Measurements from ENCODE around the gene TBC1D3B.
"Not testable (repeated sequence)": the region's sequence is repeated elsewhere in the genome, so short reads cannot be mapped to it uniquely, and the experiment has no call there.

Gene TBC1D3B

DNA sequence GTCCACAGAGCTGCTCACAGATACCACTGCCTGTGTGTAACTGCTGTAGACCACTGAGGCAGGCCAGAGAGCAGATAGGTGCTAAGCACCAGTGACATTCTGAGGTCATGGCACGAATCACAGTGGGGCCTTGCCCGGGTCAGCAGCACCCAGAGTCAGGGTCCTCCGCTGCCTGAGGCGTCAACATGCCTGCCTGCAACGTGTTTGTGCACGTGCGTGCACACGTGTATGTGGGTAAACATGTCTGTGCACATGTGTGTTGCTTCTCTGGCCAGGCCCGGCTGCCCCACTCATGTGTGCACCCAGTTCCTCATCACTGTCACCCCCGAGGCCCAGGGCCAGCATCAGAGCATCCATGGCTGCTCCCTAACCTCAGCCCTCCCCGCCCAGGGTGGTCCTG is at the start of gene TBC1D3B:
Gene TBC1D3B (minus strand): TSS at position 101 of the 400 bp plus-strand sequence. CDS start 1,586 bp downstream, outside the sequence.
- DNase-seq, result not testable (repeated sequence)

DNA sequence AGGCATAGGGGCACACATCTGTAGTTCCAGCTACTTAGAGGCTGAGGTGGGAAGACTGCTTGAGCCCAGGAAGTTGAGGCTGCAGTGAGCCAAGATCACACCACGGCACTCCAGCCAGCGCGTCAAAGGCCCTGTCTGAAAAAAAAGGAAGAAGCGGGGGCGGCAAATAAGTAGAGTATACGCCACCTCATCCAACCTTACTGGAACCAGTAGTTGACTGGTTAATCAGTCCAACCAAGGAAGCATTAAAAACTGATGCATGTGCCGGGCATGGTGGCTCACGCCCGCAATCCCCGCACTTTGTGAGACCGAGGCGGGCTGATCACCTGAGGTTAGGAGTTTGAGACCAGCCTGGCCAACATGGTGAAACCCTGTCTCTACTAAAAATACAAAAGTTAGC is 46.5 kb upstream of the TBC1D3B start:
- not testable (repeated sequence) for DNase-seq

DNA sequence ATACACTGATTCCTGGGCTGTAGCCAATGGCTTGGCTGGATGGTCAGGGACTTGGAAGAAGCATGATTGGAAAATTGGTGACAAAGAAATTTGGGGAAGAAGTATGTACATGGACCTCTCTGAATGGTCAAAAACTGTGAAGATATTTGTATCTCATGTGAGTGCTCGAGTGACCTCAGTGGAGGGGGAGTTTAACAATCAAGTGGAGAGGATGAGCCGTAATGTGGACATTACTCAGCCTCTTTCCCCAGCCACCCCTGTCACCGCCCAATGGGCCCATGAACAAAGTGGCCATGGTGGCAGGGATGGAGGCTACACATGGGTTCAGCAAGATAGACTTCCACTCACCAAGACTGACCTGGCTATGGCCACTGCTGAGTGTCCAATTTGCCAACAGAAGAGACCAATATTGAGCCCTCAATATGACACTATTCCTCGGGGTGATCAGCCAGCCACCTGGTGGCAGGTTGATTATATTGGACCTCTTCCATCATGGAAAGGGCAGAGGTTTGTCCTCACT is 45.2 kb upstream of the TBC1D3B start:
- DNase-seq, result not testable (repeated sequence)

DNA sequence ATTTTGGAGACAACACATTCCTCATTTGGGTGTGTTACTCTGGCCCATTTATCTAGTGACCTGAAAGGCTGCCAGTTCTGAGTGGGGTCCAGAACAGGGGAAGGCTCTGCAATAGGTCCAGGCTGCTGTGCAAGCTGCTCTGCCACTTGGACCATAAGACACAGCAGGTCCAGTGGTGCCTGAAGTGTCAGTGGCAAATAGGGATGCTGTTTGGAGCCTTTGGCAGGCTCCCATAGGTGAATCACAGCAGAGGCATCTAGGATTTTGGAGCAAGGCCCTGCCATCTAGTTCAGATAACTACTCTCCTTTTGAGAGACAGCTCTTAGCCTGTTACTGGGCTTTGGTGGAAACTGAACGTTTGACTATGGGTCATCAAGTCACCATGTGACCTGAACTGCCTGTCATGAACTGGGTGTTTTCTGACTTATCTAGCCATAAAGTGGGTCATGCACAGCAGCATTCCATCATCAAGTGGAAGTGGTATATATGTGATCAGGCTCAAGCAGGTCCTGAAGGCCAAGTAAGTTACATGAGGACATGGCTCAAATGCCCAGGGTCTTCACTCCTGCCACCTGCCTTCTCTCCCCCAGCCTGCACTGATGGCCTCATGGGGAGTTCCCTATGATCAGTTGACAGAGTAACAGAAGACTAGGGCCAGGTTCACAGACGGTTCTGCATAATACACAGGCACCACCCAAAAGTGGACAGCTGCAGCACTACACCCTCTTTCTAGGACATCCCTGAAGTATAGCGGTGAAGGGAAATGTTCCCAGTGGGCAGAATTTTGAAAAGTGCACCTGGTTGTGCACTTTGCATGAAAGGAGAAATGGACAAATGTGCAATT is 44.5 kb upstream of the TBC1D3B start:
- DNase-seq, result not testable (repeated sequence)

DNA sequence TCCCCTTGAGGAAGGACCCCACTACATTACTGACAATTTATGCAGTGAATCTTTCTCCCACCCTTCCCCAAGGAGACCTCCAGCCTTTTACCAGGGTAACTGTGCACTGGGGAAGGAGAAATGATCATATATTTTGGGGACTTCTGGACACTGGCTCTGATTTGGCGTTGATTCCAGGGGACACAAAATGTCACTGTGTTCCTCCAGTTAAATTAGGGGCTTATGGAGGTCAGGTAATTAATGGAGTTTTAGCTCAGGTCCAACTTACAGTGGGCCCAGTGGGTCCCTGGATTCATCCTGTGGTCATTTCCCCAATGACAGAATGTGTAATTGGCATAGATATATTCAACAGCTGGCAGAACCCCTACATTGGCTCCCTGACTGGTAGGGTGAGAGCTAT is 43.1 kb upstream of the TBC1D3B start:
- DNase-seq, result not testable (repeated sequence)

DNA sequence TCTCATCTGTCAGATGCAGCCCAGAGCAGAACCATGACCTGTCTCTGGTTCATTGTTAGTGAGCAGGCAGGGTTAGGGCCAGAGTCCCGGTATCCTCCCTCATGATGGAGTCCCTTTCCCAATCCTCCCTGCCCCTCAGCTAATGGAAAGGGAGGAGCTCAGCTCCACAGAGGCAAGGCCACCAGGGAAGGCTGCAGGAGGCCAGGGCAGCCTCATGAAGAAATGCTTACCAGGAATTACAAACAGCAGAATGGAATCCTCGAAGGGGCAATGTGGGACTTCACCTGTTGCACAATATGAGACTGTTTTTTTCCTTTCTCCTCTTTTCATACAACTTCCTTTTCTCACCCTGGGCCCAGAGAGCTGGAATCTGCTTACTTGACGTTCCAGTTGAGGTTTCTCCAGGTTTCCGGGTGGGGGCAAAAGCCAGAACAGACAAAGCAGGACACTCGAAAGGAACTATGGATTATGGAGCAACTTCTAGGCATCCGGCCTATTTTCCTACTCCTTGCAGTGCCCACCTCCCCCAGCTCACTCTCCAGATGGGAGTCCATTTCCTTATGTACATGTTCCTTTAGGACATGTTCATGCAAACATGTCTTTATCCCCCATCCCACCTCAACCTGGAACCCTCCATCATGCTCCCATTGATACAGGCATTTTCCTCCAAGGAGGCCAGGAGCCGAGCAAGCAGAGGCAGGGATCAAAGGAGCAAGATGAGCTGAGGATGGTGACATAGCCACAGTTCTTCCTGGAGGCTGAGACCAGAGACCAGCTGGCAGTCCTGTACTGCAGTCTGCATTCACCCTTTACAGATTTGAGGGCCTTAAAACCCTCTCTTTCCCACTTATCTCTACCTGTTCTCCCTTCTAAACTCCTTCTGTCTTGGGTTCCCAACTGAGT is 39.2 kb upstream of the TBC1D3B start:
- DNase-seq, result not testable (repeated sequence)

DNA sequence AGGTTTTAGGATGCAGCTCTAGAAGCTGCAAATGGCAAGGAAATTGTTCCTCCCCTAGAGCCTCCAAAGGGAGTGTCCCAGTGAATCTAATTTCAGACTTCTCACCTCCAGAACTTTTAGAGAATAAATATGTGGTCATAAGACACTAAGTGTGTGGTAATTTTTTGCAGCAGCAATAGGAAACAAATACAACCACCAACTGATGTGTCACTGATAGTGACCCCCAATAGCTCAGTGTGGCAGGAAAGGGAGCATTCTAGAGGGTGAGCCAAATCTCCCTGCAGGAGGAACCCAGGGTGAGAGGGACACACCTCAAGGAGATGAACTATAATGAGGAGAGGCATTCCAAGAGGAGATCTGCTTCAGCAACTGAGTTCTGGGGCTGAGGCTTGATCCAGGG is 38.5 kb upstream of the TBC1D3B start:
- DNase-seq, result no peak

DNA sequence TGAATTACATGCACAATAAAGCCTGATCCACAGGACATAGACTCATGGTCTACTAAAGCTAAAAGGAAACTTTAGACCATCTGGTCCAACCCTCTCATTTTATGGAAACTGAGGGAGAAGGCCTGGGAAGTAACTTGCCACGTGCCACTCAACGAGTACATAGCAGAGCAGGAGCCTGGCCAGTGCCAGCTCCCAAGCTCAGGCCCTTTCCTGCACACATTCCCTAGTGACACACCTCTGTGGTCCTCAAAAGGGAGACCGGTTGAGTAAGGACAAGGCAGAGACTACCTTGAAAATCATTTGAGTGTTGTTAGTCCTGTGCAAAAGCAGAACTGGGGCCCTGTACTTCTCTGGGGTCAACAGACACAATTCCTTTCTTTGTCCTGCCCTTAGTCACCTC is 37.3 kb upstream of the TBC1D3B start:
- DNase-seq, result no peak

DNA sequence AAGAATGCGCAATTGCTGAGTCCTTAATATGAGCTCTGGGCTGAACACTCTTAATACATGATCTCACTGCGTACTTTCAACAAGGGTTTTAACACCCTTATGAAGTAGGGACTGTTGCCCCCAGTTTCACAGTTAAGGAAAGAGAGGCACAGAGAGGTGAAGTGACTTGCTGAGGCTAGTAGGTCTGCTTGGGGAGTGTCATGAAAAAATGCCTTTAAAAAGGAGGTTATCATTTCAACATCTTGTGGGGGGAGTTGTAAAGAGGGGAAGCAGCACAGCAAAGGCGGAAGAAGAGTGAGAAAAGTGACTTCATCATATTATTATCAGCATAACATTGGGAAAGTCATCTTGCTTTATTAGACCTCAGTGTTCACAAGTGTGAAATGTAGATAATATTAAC is 36.5 kb upstream of the TBC1D3B start:
- no peak for DNase-seq

DNA sequence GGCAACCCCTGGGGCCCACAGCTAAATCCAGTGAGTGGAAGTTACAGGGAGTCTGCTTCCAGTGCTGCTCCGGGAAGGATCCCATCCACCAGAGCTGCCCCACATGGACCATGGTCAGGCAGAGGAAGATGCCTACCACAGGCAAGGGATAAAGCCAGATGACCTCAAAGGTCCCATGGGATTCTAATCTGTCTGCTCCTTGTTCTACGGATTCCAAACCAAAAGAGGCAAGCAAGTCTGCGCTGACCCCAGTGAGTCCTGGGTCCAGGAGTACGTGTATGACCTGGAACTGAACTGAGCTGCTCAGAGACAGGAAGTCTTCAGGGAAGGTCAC is 35.8 kb upstream of the TBC1D3B start:
- DNase-seq, result no peak

DNA sequence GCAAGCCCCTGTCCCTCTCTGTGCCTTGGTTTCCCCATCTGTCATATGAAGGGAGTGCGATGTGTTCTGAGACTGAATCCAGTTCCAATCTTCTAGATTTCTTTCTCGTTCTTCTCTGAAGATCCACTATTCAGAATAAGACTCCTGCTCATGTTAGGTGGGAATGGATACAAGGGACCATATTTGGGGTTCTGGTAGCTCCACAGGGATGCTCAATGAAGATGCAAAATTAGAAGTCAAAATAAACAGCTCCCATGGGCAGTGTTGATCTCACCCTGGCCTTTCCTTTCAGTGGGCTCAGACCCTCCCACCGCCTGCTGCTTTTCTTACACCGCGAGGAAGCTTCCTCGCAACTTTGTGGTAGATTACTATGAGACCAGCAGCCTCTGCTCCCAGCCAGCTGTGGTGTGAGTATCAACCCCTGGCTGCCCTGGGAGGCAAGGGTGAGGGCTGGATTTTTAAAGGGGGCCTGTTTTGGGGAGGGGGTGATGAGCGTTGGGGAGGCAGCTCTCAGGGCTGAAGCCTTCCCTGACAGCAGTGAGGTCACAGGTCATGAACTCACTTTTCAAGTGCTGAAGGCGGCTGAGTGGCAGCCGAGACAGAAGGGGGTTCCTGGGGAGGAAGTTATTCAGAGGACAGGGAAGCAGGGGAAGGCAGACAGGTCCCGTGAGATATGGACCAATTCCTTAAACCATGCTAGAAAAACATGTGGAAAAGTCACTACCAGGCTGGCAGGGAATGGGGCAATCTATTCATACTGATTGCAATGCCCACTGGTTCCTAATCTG is 35.2 kb upstream of the TBC1D3B start:
- DNase-seq, result not testable (repeated sequence)

DNA sequence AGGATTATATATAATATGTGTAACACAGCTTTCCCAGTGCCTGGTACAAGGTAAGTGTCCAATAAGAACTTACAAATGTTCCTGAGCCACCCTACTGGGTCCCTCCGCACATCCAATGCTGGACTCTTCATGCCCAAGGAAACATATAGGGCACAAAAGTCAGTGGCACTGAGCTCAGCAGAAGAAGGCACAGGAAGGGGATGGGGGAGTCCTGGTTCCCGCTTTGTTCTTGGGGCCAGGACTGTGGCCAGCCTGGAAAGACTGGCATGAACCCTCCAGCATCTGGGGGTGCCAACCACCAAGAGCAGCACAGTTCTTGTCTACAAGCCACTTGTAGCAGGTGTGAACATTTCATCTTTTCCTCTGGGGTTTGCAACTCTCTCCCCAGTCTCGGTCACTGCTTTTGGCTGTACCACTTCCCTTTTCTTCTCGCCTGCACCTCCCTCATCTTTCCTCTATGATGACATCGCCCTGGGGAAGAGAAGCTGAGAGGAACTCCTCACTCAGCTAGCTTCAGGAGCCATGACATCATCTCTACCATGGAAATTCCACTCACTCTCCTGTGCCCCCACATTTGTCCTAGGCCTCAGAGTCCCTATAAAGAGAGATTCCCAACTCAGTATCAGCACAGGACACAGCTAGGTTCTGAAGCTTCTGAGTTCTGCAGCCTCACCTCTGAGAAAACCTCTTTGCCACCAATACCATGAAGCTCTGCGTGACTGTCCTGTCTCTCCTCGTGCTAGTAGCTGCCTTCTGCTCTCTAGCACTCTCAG is 34.2 kb upstream of the TBC1D3B start, which contains the start of gene CCL4L2:
Gene CCL4L2 (plus strand): TSS at position 625 of the 773 bp plus-strand sequence.
- DNase-seq, result peak; percentile 31

DNA sequence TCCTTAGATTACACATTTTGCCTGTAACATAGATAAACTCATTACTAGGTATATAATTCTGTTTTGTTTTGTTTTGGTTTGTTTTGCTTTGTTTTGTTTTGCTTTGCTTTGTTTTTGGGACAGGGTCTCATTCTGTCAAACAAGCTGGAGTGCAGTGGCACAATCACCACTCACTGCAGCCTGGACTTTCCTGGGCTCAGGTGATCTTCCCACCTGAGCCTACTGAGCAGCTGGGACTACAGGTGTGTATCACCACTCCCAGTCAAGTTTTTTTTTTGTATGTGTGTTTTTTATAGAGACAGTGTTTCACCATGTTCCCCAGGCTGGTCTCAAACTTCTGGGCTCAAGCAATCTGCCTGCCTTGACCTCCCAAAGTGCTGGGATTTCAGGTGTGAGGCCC is 33.1 kb upstream of the TBC1D3B start:
- no peak for DNase-seq

DNA sequence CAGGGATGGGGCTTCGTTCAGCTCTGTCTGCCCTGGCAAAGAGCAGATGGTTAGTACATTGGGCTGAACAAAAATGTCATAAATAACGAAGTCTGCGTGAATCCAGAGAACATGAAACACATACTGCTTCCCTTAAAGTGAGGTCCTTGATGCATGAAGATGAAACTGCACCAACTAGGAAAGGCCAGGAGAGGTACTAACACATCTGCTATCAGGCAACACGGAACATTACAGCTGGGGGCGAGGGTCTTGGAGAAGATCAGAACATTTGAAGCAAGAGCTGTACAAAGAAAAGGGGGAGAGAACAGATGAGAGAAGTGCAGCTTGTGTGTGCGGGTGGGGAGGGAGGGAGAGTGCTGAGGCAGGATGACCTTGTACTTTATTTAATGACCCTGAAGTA is 30.9 kb upstream of the TBC1D3B start:
- not testable (repeated sequence) for DNase-seq

DNA sequence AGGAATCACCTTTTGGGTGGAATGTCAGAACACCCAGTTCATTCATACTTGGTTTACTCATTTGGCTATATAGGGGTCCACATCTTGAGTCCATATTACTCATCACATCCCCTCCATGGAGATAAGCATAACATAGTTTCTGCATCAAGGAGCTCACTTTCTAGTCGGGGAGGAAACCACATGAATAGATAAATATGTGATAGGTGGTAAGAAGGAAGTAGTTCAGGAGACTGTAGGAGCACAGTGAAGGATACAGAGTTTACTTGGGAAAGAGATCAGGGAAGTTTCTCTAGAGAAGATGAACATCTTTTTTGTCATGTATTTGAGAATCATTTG is 30.0 kb upstream of the TBC1D3B start:
- DNase-seq, result not testable (repeated sequence)

DNA sequence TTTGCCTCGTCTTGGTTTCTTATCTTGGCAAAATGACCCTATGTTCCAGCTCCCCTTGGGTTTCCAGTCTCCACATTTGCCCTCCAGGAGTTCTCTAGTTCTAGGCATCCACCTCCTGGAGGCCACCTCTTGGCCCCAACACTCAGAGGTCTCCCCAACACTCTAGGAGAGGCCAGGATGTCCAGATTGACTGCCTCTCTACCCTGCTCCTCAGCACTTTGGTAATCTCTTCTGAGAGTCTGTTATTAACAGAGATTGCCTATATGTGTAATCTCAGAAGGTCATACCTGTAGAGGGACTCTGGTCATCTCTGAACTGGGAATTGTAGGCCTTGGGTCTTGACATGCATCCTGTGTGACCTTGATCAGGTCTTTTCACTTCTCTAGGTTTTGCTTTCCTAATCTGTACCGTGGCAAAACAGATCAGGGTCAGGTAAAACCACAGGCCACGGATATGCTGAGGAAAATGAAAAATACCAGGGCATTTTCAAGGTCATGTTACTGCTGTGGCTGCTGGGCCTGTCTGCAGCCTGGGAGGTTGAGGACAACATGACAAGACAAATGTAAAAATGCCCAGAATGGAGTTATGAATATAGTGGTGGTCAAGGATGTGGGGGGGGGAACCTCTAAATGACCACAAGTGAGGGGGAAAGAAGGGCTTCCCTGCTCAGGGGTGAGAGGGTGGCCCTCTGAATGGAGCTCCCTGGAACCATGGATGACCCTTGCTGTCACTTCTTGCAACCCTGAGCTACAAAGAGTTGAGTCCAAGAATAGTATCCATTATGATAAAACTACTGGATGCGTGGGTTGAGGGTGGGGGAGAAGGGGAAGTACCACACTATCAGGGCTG is 29.4 kb upstream of the TBC1D3B start:
- no peak for DNase-seq

DNA sequence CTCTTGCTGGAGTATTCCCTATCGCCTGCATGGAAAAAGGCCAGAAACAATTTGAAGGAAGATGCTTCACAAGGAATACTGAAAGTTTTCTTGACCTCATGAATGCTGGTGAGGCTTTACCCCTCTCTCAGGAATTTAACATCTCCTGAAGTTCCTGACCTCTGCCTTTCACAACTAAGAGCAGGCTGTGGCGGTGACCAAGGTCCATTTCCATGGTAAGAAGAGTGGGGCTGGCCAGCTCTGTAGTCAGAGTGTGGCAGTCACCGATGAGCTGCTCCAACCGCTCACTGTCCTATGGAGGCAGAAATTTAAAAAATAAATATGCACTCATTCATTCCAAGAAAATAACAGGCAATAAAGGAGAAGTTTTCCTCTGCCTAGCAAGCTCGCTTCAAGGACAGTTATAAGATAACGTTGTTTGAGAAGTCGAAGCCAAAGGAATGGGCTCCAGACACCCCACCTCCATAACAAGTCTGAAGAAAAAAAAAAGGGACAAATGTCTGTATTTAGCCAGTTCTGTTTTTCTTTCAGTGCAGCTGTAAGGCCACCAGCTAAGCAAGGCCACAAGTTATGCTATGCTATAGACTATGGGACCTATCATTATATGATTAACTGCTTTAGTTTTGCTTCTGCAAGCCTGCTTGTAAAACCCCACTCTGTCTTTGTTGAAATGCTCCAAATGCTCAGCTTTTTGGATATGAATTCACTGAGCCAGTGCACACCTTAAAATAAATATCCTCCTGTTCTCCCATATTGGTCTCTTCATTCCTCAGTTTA is 28.5 kb upstream of the TBC1D3B start:
- DNase-seq, result no peak

DNA sequence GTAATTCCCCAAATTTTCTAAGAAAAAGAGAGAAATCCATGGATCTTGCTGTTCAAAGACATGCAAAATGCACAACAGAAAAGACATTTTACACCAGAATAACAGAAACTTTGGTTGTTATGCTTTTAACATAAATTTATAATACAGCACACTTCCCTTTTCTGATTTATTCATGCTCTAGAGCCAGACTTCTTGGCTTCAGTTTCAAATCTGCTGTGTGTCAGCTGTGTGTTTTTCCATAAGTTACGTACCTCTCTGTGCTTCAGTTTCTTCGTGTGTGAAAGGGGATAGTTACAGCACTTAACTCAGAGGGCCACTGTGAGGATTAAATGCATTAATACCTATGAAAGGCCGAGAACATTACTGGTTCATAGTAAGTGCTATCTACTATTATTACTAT is 26.9 kb upstream of the TBC1D3B start:
- no peak for DNase-seq

DNA sequence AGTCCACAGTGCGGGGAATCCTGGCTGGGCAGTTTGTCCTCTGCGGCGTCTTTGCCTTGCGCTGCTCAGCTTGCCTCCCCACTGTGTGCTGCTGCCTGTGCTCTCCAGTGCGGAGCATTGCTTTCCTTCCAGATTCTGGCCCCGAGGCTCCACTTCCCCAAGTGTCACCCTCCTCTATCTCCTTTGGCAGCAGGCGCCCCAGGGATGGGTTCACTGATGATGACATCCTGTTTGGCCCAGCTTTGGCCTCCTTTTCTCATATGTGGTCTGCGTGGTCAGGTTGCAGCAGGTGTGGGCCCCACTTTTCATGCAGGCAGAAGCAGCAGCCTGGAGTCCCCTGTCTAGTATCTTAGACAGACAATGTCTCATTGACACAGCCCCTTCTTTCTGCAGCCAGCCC is 25.1 kb upstream of the TBC1D3B start:
- not testable (repeated sequence) for DNase-seq

DNA sequence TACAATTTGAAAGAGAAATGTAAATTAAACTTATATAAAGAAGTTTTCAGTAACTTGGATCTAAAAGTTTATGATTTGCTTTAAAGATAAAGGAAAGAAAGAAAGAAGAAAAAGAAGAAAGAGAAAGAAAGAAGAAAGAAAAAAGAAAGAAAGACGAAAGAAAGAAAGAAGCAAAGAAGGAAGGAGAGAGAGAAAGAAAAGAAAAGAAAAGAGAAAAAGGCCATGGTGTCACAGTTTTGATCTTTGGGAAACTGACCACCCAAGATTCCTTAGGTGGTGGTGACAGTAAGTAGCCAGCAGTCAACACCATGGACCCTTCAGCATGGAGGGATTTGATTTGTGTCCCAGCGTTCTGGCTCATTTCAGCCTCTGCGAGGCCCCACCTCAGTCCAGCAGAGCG is 24.7 kb upstream of the TBC1D3B start:
- not testable (repeated sequence) for DNase-seq
